ENCODE measurements around the gene TJP2.

Gene TJP2

DNA sequence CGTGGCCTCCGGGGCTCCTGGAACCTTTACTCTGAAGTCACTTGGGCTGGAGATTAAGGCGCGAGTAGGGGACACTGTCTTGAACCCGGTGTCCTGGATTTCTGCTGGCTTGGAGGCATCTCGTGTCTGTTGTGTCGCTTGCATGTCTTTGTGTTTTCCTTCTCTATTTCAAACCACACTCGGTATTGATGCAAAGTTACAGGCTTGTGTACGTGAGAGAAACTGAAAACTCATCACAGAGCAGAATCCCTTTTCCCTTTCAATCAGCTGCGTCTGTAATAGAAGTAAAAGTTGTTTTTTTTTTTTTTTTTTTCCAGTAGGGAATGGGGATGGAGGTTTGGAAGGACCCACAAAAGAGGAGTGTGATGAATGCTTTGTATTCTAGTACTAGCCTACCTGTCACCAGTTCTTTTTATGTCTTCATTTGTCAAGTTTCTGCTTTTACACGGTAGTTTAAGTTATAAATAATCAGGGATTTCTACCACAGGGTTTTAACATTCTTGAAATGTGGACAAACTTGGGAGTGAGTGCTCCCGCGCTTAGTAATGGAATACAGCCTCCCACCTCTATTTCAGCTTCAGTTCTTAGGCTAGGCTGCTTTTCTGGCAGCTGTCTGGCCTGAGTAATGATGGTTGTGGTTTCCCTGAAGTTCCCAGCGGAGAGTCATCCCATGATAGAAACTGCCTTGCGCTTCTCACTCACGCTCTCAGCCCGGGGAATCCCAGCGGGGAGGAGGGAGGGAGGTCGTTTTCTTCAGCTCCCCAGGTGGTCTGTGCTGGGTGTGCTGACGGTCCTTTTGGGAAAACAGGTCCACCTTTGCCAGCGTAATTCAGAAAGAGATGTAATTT is 763 bp downstream of the TJP2 start (continued):
- TF ChIP-seq ZNF266 (tag by site-specific recombination; IDR thresholded peaks at IDR 0.05; ENCODE audit: low read depth) (no peak), YY1 (tag by site-specific recombination; IDR thresholded peaks at IDR 0.05) (no peak), OSR2 (tag by site-specific recombination; IDR thresholded peaks at IDR 0.05) (peak; percentile 32; the same call in 1 of the 2 replicates), ZNF394 (tag by site-specific recombination; IDR thresholded peaks at IDR 0.05; ENCODE audit: borderline replicate concordance) (0 out of 2 replicates have a peak, but pooled peaks have one; percentile 46), ZFHX2 (tag by site-specific recombination; conservative IDR thresholded peaks at IDR 0.05) (no peak), ZSCAN30 (tag by site-specific recombination; IDR thresholded peaks at IDR 0.05) (0 out of 2 replicates have a peak, but pooled peaks have one; percentile 40), ZNF785 (tag by site-specific recombination; IDR thresholded peaks at IDR 0.05) (no peak), ZNF48 (tag by site-specific recombination; IDR thresholded peaks at IDR 0.05) (no peak), MZF1 (tag by site-specific recombination; IDR thresholded peaks at IDR 0.05; ENCODE audit: borderline replicate concordance) (no peak)
- TF ChIP-seq, protein P1, sequence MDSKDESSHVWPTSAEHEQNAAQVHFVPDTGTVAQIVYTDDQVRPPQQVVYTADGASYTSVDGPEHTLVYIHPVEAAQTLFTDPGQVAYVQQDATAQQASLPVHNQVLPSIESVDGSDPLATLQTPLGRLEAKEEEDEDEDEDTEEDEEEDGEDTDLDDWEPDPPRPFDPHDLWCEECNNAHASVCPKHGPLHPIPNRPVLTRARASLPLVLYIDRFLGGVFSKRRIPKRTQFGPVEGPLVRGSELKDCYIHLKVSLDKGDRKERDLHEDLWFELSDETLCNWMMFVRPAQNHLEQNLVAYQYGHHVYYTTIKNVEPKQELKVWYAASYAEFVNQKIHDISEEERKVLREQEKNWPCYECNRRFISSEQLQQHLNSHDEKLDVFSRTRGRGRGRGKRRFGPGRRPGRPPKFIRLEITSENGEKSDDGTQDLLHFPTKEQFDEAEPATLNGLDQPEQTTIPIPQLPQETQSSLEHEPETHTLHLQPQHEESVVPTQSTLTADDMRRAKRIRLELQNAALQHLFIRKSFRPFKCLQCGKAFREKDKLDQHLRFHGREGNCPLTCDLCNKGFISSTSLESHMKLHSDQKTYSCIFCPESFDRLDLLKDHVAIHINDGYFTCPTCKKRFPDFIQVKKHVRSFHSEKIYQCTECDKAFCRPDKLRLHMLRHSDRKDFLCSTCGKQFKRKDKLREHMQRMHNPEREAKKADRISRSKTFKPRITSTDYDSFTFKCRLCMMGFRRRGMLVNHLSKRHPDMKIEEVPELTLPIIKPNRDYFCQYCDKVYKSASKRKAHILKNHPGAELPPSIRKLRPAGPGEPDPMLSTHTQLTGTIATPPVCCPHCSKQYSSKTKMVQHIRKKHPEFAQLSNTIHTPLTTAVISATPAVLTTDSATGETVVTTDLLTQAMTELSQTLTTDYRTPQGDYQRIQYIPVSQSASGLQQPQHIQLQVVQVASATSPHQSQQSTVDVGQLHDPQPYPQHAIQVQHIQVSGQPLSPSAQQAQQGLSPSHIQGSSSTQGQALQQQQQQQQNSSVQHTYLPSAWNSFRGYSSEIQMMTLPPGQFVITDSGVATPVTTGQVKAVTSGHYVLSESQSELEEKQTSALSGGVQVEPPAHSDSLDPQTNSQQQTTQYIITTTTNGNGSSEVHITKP (tag by site-specific recombination; IDR thresholded peaks at IDR 0.05), result peak; percentile 77
- TF ChIP-seq, protein P2, sequence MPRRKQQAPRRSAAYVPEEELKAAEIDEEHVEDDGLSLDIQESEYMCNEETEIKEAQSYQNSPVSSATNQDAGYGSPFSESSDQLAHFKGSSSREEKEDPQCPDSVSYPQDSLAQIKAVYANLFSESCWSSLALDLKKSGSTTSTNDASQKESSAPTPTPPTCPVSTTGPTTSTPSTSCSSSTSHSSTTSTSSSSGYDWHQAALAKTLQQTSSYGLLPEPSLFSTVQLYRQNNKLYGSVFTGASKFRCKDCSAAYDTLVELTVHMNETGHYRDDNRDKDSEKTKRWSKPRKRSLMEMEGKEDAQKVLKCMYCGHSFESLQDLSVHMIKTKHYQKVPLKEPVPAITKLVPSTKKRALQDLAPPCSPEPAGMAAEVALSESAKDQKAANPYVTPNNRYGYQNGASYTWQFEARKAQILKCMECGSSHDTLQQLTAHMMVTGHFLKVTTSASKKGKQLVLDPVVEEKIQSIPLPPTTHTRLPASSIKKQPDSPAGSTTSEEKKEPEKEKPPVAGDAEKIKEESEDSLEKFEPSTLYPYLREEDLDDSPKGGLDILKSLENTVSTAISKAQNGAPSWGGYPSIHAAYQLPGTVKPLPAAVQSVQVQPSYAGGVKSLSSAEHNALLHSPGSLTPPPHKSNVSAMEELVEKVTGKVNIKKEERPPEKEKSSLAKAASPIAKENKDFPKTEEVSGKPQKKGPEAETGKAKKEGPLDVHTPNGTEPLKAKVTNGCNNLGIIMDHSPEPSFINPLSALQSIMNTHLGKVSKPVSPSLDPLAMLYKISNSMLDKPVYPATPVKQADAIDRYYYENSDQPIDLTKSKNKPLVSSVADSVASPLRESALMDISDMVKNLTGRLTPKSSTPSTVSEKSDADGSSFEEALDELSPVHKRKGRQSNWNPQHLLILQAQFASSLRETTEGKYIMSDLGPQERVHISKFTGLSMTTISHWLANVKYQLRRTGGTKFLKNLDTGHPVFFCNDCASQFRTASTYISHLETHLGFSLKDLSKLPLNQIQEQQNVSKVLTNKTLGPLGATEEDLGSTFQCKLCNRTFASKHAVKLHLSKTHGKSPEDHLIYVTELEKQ (tag by site-specific recombination; IDR thresholded peaks at IDR 0.05; ENCODE audit: borderline replicate concordance), result no peak

DNA sequence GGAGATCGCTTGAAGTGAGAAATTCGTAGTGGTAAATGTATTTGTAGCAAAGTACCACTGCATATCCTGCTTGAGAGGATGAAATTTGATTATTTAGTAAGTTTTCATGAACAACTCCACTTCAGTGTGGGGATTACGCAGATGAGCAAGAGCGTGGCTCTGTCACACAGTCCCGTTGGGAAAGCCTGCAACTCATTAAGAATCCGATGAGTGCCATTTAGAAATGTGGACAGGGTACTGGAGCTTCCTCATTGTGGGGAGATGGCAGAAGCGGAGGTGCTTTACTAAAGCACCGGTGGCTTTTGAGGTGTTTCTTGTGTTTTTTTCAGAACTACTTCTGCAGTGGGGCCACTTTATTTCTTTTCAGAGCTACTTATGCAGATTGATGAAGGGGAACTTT is 1.4 kb downstream of the TJP2 start:
- Histone ChIP-seq H3K27ac (ENCODE audit: extremely low read depth, low read depth, low read length) (no peak overlapping the region; the same call in 1 of the 2 replicates), H3K36me3 (ENCODE audit: control insufficient read depth in 2 of 2, insufficient read depth in 1 of 2, low read length in 2 of 2) (no peaks in the 10 kb centered on the region), H3K4me1 (ENCODE audit: control insufficient read depth, insufficient read depth, low read length) (peaks cover 24% of the 10 kb centered on the region), H3K4me3 (ENCODE audit: low read depth, low read length) (peak overlapping the region; percentile 49), H3K9me3 (ENCODE audit: control insufficient read depth, insufficient read depth, low read depth, low read length) (no peaks in the 10 kb centered on the region)
- ChIA-PET CTCF (interaction anchor here (1.1 to 2.3 kb wide), 4 partner anchors 17 to 122 kb away, joined by 3 to 7 read pairs (median 4); no protein-coding TSS in a partner anchor), POLR2A (interaction anchor here (0.6 to 0.9 kb wide), 3 partner anchors 17 to 58 kb away, joined by 3 to 4 read pairs (median 4); no protein-coding TSS in a partner anchor)
- no peak for TF ChIP-seq ZBTB8A (tag by site-specific recombination; IDR thresholded peaks at IDR 0.05)
- TF ChIP-seq ZNF221 (tag by site-specific recombination; IDR thresholded peaks at IDR 0.05; ENCODE audit: borderline replicate concordance), result no peak
- TF ChIP-seq REPIN1 (tag by site-specific recombination; IDR thresholded peaks at IDR 0.05; ENCODE audit: low read depth), result no peak
- TF ChIP-seq ZNF768 (tag by site-specific recombination; IDR thresholded peaks at IDR 0.05), result no peak
- TF ChIP-seq SP7 (tag by site-specific recombination; IDR thresholded peaks at IDR 0.05), result no peak
- TF ChIP-seq, protein P3, sequence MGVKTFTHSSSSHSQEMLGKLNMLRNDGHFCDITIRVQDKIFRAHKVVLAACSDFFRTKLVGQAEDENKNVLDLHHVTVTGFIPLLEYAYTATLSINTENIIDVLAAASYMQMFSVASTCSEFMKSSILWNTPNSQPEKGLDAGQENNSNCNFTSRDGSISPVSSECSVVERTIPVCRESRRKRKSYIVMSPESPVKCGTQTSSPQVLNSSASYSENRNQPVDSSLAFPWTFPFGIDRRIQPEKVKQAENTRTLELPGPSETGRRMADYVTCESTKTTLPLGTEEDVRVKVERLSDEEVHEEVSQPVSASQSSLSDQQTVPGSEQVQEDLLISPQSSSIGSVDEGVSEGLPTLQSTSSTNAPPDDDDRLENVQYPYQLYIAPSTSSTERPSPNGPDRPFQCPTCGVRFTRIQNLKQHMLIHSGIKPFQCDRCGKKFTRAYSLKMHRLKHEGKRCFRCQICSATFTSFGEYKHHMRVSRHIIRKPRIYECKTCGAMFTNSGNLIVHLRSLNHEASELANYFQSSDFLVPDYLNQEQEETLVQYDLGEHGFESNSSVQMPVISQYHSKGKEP (tag by site-specific recombination; IDR thresholded peaks at IDR 0.05), result no peak
- TF ChIP-seq, protein P4, sequence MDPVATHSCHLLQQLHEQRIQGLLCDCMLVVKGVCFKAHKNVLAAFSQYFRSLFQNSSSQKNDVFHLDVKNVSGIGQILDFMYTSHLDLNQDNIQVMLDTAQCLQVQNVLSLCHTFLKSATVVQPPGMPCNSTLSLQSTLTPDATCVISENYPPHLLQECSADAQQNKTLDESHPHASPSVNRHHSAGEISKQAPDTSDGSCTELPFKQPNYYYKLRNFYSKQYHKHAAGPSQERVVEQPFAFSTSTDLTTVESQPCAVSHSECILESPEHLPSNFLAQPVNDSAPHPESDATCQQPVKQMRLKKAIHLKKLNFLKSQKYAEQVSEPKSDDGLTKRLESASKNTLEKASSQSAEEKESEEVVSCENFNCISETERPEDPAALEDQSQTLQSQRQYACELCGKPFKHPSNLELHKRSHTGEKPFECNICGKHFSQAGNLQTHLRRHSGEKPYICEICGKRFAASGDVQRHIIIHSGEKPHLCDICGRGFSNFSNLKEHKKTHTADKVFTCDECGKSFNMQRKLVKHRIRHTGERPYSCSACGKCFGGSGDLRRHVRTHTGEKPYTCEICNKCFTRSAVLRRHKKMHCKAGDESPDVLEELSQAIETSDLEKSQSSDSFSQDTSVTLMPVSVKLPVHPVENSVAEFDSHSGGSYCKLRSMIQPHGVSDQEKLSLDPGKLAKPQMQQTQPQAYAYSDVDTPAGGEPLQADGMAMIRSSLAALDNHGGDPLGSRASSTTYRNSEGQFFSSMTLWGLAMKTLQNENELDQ (tag by site-specific recombination; IDR thresholded peaks at IDR 0.05; ENCODE audit: low read depth), result no peak
- TF ChIP-seq ZNF76 (tag by site-specific recombination; IDR thresholded peaks at IDR 0.05; ENCODE audit: borderline replicate concordance, low read depth), result no peak
- no peak for TF ChIP-seq ZNF266 (tag by site-specific recombination; IDR thresholded peaks at IDR 0.05; ENCODE audit: low read depth)
- no peak for TF ChIP-seq ZNF585B (tag by site-specific recombination; IDR thresholded peaks at IDR 0.05)
- no peak for TF ChIP-seq ZNF626 (tag by site-specific recombination; IDR thresholded peaks at IDR 0.05)
- TF ChIP-seq, protein P5, sequence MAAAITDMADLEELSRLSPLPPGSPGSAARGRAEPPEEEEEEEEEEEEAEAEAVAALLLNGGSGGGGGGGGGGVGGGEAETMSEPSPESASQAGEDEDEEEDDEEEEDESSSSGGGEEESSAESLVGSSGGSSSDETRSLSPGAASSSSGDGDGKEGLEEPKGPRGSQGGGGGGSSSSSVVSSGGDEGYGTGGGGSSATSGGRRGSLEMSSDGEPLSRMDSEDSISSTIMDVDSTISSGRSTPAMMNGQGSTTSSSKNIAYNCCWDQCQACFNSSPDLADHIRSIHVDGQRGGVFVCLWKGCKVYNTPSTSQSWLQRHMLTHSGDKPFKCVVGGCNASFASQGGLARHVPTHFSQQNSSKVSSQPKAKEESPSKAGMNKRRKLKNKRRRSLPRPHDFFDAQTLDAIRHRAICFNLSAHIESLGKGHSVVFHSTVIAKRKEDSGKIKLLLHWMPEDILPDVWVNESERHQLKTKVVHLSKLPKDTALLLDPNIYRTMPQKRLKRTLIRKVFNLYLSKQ (tag by site-specific recombination; IDR thresholded peaks at IDR 0.05; ENCODE audit: borderline replicate concordance), result no peak
